RWPE2 (cell line): ENCODE results near the gene KDM4C.

Source experiments
- ATAC-seq: fragments of 200-7000 bp; cut with Tn5 transposase; 3 replicates; pipeline ENCODE4 v1.9.1; 2021; ENCODE audit warnings: low read depth
- DNase-seq: peaks from one replicate; pipeline ENCODE4 v3.0.0-alpha.2; 2020; ENCODE audit warnings: low spot score
- H3K27ac ChIP-seq: fragments of 450-650 bp; 2 replicates; pipeline ENCODE4 v1.5.1; 2017; ENCODE audit warnings: mild to moderate bottlenecking; ENCODE audit not compliant: poor library complexity, severe bottlenecking
- H3K27me3 ChIP-seq: fragments of 250-450 bp; sonication (Bioruptor Pico); 2 replicates; pipeline ENCODE4 v1.5.1; 2021; ENCODE audit warnings: mild to moderate bottlenecking, moderate library complexity; ENCODE audit not compliant: insufficient read depth, poor library complexity, severe bottlenecking
- H3K36me3 ChIP-seq: fragments of 250-450 bp; sonication (Bioruptor Pico); 2 replicates; pipeline ENCODE4 v1.5.1; 2020; ENCODE audit warnings: low read depth, mild to moderate bottlenecking, moderate library complexity
- H3K4me1 ChIP-seq: fragments of 250-450 bp; sonication (Bioruptor Pico); 2 replicates; pipeline ENCODE4 v1.5.1; 2021; ENCODE audit warnings: mild to moderate bottlenecking, moderate library complexity; ENCODE audit not compliant: insufficient read depth, poor library complexity, severe bottlenecking
- H3K4me3 ChIP-seq: fragments of 250-450 bp; sonication (Bioruptor Pico); 2 replicates; pipeline ENCODE4 v1.5.1; 2021; ENCODE audit warnings: mild to moderate bottlenecking, moderate library complexity; ENCODE audit not compliant: severe bottlenecking
- H3K9me3 ChIP-seq: fragments of 250-450 bp; sonication (Bioruptor Pico); 2 replicates; pipeline ENCODE4 v1.5.1; 2021; ENCODE audit warnings: mild to moderate bottlenecking, moderate library complexity; ENCODE audit not compliant: severe bottlenecking
- TF ChIP-seq, protein P1 (sequence below): fragments of 450-650 bp; IDR thresholded peaks from one replicate; pipeline ENCODE4 v1.5.1; 2017; ENCODE audit warnings: mild to moderate bottlenecking, moderate library complexity; ENCODE audit not compliant: poor library complexity, severe bottlenecking

The KDM4C gene

DNA sequence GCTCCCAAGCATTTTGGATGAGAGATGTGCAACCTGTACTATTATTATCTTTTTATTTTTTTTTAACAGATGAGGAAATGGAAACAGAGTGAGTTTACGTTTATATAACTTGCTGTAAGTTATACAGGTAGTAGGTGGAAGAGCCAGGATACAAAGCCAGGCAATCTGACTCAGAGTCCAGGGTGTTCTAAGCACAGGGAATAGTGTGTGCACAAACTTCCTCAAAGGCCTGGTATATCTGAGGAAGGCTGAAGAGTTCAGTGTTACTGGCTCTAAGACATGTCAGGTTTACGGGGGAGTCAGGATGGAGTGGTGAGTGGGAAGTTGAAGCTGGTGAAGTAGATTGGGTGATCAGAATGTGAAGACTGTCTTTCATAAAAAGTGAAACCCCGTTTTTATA is 353.6 kb downstream of the KDM4C start:
- Histone ChIP-seq H3K36me3 (no peaks in the 10 kb centered on the region), H3K9me3 (no peaks in the 10 kb centered on the region), H3K4me1 (no peaks in the 10 kb centered on the region), H3K4me3 (no peak overlapping the region), H3K27me3 (no peaks in the 10 kb centered on the region), H3K27ac (no peak overlapping the region)
- TF ChIP-seq, protein P1, sequence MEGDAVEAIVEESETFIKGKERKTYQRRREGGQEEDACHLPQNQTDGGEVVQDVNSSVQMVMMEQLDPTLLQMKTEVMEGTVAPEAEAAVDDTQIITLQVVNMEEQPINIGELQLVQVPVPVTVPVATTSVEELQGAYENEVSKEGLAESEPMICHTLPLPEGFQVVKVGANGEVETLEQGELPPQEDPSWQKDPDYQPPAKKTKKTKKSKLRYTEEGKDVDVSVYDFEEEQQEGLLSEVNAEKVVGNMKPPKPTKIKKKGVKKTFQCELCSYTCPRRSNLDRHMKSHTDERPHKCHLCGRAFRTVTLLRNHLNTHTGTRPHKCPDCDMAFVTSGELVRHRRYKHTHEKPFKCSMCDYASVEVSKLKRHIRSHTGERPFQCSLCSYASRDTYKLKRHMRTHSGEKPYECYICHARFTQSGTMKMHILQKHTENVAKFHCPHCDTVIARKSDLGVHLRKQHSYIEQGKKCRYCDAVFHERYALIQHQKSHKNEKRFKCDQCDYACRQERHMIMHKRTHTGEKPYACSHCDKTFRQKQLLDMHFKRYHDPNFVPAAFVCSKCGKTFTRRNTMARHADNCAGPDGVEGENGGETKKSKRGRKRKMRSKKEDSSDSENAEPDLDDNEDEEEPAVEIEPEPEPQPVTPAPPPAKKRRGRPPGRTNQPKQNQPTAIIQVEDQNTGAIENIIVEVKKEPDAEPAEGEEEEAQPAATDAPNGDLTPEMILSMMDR, result no peak
- ATAC-seq (no peak), DNase-seq (no peak)

DNA sequence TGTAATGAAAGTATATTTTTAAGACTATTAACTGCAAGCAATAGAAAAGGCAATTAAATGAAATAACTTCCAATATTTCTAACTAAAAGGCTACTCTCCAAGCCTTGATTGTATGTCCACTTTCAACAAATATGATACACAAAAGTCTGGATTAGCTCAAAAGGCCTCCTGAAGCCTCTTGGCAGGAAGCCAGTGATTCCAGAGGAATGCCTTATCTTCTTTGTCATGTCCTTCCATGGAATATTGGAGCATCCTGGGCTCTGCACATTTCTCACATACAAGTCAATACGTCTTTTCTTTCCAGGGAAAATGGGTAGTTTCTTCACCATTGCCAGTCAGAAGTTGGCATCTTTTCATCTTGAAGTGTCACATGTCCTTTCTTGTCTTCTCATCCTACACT is 357.8 kb downstream of the KDM4C start:
- TF ChIP-seq, protein P1, result no peak
- no peaks in the 10 kb centered on the region for H3K4me1 ChIP-seq
- H3K36me3 ChIP-seq, result no peaks in the 10 kb centered on the region
- no peak for DNase-seq
- H3K27ac ChIP-seq, result no peak overlapping the region
- no peak for ATAC-seq
- H3K4me3 ChIP-seq, result no peak overlapping the region
- no peaks in the 10 kb centered on the region for H3K27me3 ChIP-seq
- H3K9me3 ChIP-seq, result no peaks in the 10 kb centered on the region

DNA sequence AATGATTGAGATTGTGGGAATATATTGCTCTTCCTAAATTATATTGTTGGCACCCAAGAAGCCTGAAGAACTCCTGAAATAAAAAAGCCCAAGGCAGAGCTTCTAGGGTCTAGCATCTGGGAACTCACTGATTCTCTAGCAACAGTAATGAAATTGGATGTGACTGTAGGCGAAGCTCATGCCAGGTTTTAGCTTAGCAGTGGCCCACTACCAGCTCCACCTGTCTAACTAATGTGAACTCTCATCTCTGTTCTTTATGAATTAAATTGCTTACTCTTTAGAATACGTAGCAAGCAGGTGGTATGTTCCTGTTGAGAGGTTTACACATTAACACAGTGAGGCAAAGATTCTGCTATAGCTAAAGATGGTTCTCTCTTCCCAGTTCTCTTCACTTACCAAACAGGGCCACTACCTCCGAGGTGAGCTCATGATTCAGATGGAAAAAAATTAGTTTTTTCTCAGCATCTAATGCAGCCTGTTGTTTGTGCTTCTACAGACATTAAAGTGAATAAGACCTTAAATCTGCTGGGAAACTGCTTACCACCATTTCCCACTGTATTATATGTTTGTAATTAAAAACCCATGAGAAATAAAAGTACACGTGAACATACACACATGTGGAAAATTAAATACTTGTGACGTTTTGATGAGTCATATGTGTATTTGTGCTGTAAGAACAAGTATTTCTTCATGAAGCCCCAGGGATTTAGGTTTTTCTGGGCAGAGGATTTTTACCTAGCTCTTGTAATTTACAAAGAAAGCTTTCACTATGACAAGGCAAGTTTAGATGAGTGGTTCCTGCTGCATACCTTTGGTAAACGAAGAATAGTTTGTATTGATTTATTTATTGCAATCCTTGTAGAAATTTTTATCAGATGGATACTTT is 360.1 kb downstream of the KDM4C start:
- no peak for DNase-seq
- H3K27me3 ChIP-seq, result no peaks in the 10 kb centered on the region
- 0 out of 3 replicates have a peak, but pooled peaks have one; percentile 17 for ATAC-seq
- no peaks in the 10 kb centered on the region for H3K4me1 ChIP-seq
- no peak overlapping the region for H3K4me3 ChIP-seq
- H3K36me3 ChIP-seq, result no peaks in the 10 kb centered on the region
- H3K27ac ChIP-seq, result no peak overlapping the region
- no peaks in the 10 kb centered on the region for H3K9me3 ChIP-seq
- TF ChIP-seq, protein P1, result no peak

DNA sequence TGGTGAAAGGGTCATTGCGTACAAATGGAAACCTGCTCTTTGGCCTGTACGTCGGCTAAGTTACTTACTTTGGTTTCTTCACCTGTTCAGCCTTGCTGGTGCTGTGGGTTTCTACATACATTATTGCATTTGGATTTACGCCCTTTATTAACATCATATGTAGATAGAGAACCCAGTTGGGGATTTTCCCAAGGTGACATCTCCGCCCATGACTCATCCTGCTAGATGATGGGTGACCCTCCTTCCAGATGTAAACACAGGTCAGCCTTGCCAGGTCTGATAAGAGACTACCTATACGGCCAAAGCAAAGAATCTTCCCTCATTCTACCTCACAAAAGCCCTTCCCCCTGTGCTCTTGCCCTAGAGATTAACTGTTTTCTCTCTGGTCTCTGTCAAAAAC is 360.9 kb downstream of the KDM4C start:
- no peaks in the 10 kb centered on the region for H3K36me3 ChIP-seq
- no peaks in the 10 kb centered on the region for H3K9me3 ChIP-seq
- H3K27me3 ChIP-seq, result no peaks in the 10 kb centered on the region
- no peak overlapping the region for H3K27ac ChIP-seq
- no peak for DNase-seq
- H3K4me1 ChIP-seq, result peaks cover 3% of the 10 kb centered on the region
- H3K4me3 ChIP-seq, result no peak overlapping the region
- no peak for ATAC-seq
- TF ChIP-seq, protein P1, result no peak

DNA sequence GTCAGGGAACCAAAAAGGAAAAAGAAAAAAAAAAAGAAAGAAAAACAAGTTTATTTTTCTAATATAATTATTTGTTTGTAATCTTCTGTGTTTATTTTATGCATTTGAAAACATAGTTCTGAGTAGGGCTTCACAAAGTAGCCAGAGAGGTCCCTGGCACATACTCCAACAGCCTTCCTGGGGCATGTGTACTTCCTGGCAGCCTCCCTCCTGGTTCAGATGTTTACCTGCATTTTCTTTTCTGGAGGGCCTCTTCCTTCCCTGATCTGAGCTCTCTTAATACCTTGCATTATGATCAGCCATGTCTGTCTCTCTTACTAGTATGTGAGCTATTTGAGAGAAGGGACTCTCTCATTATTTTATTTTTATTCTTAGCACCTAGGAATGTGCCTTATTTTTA is 361.8 kb downstream of the KDM4C start:
- TF ChIP-seq, protein P1, result no peak
- no peaks in the 10 kb centered on the region for H3K36me3 ChIP-seq
- no peaks in the 10 kb centered on the region for H3K9me3 ChIP-seq
- no peak overlapping the region for H3K27ac ChIP-seq
- no peak for ATAC-seq
- H3K27me3 ChIP-seq, result no peaks in the 10 kb centered on the region
- no peak for DNase-seq
- H3K4me1 ChIP-seq, result peaks cover 8% of the 10 kb centered on the region
- no peak overlapping the region for H3K4me3 ChIP-seq
